HL-60/S4 treated with phorbol 12-myristate 13-acetate at 8.2 ng/mL for 4 days and 3 days (cell line): ENCODE results near the gene BAZ1A.

ENCODE experiments used
- in situ Hi-C: fragments of 300-500 bp; cut with MboI; formaldehyde crosslinking; loops from 2 replicates; pipeline ENCODE4 v1.15.0; 2022; ENCODE audit warnings: low sequenced_read_pairs

BAZ1A gene

DNA sequence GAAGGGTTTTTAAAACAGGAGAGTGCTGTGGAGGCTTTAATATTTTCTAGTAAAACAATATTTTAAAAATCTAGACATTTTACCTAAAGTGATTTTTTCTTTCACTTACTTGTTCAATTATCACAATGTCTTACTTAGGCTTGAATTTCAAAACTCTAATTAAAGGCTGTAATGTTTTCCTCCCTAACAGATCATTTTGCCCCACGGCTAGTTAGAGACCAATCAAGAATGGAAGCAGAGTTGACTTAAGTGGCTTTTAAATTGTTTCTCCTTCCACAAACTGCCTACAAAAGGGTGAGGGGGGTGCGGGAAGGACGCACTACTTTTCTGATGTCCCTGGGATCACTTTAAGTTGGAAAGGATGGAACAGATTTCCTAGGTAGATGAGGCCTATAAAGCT is 151.3 kb downstream of the BAZ1A start:
- in situ Hi-C loops: no loop called here

DNA sequence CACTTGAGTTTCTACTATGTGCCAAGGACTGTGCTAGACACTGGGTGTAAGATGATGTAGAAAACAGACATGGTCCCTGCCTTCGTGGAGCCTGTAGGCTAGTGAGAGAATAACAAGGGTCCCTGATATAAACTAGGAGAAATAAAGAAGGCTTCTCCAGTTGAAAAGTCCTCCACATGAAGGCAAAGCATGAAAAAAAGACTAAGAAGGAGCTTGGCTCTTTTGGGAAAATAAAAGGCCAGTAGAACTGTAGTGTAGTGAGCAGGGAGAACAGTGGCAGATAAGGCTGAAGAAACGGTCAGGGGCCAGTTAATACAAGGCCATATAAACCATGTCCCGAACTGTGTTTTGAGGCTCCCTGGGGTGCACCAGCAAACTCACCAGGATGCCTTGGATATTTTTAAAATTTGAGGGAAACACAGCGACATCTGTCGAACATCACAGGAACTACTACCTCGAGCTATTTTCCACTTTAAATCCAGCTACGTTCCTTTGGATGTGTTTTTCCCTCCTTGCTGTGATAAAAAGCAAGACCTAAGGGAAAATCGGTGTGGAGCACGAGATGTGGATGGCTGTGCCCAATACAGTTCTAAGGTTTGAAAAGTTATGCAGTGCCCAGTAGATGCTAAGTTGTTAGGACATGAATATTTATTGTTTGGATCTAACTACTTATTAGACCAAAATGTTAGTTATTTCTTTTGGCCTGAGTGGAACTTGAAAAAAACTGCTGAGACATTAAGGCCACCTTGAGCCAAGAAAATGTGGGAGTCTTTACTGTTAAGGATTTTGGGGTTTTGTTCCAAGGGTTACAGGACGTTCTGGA is 152.2 kb downstream of the BAZ1A start:
- in situ Hi-C loops: no loop called here

DNA sequence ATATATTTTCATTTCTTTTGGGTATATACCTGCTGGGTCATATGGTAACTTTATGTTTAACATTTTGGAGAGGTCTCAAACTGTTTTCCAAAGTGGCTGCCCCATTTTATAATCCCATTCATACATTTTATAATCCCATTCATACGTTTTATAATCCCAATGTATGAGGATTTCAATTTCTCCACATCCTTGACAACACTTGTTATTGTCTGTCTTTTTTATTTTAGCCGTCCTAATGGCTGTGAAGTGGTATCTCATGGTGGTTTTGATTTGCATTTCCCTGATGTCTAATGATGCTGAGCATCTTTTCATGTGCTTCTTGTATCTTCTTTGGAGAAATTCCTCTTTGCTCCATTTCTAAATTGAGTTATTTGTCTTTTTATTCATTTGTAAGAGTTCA is 154.0 kb downstream of the BAZ1A start:
- in situ Hi-C loops: no loop called here

DNA sequence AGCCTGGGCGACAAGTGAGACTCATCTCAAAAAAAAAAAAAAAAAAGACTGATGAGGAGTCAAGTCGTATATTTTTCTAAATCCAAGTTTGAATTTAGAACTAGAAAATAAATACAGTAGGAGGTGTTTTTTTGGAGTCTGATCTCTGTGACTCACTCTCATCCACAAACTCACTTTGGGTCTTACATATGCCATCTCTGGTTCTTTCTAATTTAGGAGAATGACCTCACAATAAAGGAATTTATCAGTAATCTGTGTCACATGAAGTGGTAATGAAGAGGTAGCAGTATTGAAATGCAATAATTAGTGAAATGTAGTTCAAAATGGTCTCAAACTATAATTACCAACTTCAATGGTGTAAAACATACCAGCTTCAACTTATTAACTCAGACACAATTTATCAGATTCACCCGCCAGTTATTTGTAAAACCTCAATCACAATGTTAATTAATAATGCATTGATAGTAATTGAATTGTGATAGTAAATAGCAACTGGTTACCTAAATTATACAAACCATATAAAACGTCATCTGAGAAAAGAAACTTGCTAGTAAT is 156.3 kb downstream of the BAZ1A start:
- in situ Hi-C loops: no loop called here

- in situ Hi-C loops: no loop called here
Observed at GRCh38 chr14:34715127-34715863, 159.9 kb downstream of the BAZ1A start.

DNA sequence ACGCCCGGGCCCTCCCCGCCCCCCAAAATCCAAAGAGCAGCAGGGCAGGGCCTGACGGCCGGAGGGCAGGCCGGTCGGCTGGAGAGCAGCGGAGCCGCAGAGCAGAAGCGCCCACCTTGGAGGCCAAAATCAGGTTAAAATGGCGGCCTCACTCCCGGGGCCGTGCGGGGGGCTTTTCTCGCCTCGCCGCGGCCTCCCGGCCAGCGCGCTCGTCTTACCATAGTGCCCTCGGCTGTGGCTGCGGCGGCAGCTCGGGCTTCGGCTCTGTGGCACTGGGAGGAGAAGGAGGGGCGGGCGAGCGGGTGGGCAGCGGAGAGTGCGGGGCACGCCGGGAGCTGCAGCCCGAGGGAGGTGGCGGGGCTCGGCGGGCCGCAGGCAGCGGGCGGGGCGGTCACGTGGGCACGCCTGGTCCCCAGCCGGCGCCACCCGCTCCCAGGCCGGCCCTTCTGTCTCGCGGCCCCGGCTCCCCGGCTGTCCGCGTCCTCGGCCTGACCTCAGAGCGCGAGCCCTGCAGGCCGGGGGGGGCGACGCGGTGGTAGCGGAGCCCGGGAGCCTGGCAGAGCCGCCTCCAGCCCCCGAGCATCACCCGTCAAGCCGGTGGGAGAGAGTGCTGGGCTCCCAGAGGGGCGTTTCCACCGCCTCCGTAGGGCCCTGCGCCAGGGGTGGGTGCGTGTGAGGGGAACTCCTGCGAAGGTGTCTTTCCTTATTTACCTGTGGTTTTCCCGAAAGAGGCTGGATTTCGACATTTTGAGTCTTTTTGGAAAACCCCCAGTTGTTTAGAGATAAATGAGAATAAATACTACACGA is 160.6 kb downstream of the BAZ1A start, which contains the start of gene CFL2:
Gene CFL2, minus strand, starts transcription at position 274 of the 807 bp plus-strand sequence. Its CDS starts 53 bp downstream, at position 221.
- in situ Hi-C loops: no loop called here

DNA sequence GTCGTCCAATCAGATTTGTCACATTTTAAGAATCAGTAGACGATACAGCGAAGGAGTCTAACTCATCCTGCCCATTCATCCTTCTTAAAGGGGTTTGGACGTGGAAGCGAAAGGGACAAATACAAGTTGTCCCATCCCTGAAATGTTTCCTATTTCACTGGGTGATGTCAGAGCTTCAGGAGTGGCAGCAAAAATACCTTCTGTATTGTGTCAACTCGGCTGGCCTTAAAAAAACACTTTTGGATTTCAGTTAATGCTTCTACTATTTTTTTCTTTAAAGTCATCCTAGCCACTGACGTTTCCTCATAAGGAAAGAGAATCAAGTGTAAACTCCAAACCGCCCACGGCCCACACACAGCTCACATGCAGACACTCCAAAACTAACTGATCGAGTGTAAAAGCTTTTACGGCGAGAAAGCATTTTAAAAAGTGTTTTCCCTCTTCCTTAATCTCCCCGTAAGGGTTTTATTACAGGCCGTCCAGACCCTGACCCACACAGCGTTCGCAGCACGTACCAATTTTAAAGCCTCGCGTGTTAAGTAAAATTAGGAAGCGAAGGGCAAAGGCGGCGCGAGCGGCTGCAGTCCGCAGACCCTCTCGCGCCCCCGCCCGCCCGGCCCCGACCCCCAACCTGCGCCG is 161.4 kb downstream of the BAZ1A start:
- in situ Hi-C loops: no loop called here

DNA sequence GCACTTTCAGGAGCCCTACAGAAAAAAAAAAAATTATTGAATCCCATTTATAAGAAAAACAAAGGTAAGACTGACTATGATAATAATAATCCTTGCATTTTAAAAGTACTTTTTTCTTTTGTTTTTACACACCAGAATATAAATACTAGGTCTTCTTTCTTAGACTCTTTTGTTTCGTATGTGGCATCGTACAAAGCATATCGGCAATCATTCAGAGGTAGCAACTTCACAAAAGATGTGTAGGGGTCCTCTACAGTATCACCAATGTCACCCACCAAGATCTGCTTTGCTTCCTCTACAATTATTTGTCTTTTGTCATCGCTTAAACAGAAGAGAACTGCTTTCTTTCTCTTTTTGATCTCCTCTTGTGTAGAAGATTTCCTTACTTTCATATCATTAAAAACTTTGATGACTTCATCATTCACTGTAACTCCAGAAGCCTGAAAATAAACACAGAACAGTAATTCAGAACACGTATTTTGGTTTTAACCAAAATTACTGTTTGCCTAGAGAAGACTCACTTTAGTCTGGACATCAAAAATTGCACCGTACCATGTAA is 162.0 kb downstream of the BAZ1A start:
- in situ Hi-C loops: no loop called here

GRCh38 chr14:34711796-34712712 is 163.1 kb downstream of the BAZ1A start:
- in situ Hi-C loops: no loop called here

- in situ Hi-C loops: no loop called here
Observed at GRCh38 chr14:34711169-34711568, 164.0 kb downstream of the BAZ1A start.

DNA sequence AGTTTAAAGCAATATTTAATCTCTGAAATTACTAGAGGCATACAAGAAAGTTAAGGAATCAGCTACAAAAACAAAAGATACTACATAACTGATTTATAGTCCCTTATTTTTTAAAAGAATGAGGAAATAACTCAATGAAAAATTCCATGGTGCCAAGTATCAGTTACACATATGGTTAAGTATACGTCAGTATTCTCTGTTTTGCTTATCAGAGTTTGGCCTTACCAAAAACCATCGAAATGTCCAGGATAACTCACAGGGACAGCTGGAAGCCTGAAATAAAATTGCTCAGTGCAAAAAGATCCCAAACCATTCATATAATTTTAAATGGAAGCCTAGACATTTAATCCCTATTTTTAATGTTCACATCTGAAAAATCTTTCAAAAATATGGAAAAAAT is 164.4 kb downstream of the BAZ1A start:
- in situ Hi-C loops: no loop called here

DNA sequence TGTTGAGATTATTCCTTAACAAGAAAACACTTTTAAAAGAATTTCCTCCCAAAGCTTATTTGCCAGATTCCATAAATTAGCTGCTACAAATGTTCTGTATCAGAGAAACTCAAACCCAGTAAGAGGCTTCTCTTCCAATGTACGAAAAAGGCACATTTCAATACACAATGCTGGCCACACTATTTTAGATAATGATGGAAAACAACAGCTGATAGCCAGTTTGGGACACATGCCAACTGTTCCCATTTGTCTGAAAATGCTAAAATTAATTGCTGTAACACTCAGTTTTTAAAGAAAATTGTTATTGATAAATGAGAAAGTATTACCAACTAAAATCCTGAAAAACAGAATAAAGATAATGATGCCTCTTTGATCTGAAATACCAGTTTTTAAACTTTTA is 165.2 kb downstream of the BAZ1A start:
- in situ Hi-C loops: no loop called here

DNA sequence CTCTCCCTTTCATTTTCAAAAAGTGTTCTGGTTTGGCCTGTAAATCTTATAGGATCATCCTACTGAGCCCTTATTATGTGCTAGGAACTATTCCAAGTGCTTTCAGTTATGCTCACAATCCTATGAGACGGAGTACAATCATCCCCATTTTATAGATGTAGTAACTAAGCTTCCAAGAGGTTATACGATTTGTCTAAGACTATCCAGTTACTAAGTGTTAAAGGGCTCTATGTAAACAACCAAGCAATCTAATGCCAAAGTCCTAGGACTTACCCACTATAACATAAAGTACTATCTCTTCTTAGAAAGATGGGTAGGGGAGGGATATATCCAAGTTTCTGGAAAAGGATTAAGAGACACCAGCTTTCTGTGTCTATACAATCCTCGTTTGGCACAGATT is 167.4 kb downstream of the BAZ1A start:
- in situ Hi-C loops: no loop called here
